Ovary (tissue), 3 donors: ENCODE results near the gene HOATZ.

Experiments
- EP300 ChIP-seq: sonication (generic); formaldehyde crosslinking; IDR thresholded peaks from one replicate; pipeline ENCODE4 v1.6.1; 2017; ENCODE audit warnings: antibody characterized with exemption
- POLR2A ChIP-seq: fragments of 450-650 bp; IDR thresholded peaks from one replicate; pipeline ENCODE4 v1.6.1; 2017; ENCODE audit warnings: antibody characterized with exemption, mild to moderate bottlenecking, moderate library complexity
- TF ChIP-seq, protein P1 (sequence below), 3 donors: fragments of 450-650 bp in 2 of 3; fragments of 200-600 bp in 1 of 3; IDR thresholded peaks; one replicate each; pipeline versions ENCODE4 v1.5.1 to v1.8.0; 2016 to 2022; ENCODE audit warnings: antibody characterized with exemption in 3 of 3, mild to moderate bottlenecking in 1 of 3
- donor health status: DM: no; HTN: no; CAD: no.

- TF ChIP-seq, protein P1, sequence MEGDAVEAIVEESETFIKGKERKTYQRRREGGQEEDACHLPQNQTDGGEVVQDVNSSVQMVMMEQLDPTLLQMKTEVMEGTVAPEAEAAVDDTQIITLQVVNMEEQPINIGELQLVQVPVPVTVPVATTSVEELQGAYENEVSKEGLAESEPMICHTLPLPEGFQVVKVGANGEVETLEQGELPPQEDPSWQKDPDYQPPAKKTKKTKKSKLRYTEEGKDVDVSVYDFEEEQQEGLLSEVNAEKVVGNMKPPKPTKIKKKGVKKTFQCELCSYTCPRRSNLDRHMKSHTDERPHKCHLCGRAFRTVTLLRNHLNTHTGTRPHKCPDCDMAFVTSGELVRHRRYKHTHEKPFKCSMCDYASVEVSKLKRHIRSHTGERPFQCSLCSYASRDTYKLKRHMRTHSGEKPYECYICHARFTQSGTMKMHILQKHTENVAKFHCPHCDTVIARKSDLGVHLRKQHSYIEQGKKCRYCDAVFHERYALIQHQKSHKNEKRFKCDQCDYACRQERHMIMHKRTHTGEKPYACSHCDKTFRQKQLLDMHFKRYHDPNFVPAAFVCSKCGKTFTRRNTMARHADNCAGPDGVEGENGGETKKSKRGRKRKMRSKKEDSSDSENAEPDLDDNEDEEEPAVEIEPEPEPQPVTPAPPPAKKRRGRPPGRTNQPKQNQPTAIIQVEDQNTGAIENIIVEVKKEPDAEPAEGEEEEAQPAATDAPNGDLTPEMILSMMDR (IDR thresholded peaks at IDR 0.05) = no peak
- no peak for TF ChIP-seq POLR2A
- no peak for TF ChIP-seq EP300
Measured at GRCh38 chr11:111525456-111525855, 10.9 kb downstream of the HOATZ start.
